NCI-H748 (cell line): ENCODE data around the gene PIPOX.

Source experiments
- DNase-seq: peaks from one replicate; lab custom pipeline; 2025; ENCODE audit not compliant: unreplicated experiment; lab: John Stamatoyannopoulos, UW

PIPOX gene

GRCh38 chr17:29045734-29046472 is 3.0 kb downstream of the PIPOX start:
- no peak for DNase-seq

- no peak for DNase-seq
These were observed 3.5 kb downstream of the PIPOX start for GRCh38 chr17:29046473-29046839.

GRCh38 chr17:29048440-29049368 is 5.8 kb downstream of the PIPOX start:
- DNase-seq, result no peak

DNA sequence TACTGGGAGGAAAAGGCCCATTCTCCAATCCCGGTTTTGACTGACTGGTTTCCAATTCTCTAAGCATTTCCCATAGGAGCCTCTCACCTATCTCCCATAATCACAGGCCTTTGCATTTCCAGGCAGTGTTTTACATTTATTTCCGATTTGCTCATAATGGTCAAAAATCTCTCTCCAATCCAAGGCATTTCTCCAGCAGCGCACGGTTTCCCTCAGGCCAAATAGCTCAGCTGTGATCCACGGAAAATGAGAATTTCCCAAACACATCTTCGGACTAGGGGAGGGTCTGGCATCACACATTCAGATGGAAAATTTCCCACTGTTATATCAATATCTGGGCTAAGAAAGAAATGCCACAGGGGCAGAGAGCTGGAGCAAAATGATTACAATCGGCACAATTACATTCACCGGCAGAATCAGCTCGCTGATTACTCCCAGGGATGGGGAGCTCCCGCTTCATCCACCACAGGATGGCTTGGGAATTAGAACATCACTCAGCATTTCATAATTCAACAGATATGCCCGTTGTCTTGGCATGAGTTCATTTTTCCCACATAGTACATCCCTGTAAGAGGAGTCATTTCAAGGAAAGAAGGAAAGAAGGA is 6.7 kb downstream of the PIPOX start:
- DNase-seq, result no peak

DNA sequence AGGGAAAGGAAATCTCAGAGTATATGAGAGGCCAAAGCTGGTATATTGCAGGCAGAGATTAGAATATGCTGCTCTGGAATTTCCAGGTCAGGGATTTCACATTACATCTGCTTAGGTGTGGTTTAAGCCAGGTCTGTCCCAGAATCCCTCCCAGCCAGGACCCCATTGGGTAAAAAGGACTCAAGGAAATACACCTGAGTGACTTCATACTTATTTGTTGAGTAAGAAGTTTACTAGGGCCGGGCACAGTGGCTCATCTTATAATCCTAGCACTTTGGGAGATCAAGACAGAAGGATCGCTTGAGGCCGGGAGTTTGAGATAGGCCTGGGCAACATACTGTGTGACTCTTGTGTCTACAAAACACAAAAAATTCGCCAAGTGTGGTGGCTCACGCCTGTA is 7.2 kb downstream of the PIPOX start:
- no peak for DNase-seq

DNA sequence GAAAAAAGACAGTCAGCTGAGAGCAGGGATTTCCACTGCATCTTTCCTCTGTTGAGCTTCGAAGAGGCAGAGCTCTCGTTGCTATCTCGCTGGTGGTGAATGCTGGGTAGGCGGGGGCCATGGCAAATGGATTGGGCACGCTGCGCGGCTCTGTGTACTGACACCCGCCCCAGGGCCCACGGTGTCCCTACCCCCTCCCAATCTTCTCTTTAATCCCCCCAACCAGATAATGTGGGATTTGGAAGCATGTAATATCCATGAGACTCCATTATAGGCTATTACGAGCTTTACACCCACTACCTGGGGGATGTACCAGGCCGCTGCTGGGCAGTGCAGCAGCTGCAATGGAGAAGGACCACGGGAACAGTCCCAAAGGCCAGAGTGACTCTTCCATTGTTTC is 8.3 kb downstream of the PIPOX start:
- DNase-seq, result no peak

DNA sequence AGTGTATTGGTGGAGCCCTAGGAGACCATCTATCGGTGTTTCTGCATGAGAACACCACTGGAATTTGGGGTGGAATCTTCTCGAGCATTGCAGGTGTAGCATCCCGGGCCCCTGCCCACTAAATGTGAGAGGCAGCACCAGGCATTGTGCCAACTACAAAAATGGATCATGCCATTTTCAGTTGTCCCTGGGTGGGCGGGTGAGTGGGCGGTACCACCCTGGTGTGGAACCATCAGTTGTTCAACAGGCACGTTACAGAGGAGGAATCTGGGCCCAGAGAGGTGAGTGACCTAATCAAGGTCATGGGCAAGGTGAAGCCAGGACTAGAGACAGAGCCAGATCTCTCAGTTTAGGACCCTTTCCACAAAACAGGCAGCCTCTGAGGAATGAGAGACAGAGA is 8.8 kb downstream of the PIPOX start:
- no peak for DNase-seq

DNA sequence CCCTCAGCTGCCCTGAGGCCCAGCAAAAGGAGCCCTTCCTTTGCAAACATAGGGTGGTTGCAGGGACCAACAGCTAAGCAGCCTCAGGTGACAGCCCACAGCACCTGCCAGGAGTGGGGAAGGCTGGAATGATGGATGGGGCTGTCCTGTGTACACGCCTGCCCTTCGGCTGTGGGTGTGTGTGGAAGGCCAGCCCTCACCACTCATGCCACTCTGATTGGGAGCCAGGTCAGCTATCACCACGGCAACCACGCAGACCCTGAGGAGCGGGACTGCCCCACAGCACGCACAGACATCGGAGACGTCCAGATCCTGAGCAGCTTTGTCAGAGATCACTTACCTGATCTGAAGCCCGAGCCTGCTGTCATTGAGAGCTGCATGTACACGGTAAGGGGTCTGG is 11.9 kb downstream of the PIPOX start:
- DNase-seq, result peak; percentile 30

- DNase-seq, result peak; percentile 25
These were observed 14.4 kb downstream of the PIPOX start for GRCh38 chr17:29057361-29057760.

- no peak for DNase-seq
These were observed 15.4 kb downstream of the PIPOX start for GRCh38 chr17:29058391-29058790.

- DNase-seq, result no peak
These were observed 16.3 kb downstream of the PIPOX start for GRCh38 chr17:29059281-29059680.

GRCh38 chr17:29060475-29060874 is 17.5 kb downstream of the PIPOX start:
- no peak for DNase-seq

- no peak for DNase-seq
These were observed 18.1 kb downstream of the PIPOX start for GRCh38 chr17:29061036-29061435.

DNA sequence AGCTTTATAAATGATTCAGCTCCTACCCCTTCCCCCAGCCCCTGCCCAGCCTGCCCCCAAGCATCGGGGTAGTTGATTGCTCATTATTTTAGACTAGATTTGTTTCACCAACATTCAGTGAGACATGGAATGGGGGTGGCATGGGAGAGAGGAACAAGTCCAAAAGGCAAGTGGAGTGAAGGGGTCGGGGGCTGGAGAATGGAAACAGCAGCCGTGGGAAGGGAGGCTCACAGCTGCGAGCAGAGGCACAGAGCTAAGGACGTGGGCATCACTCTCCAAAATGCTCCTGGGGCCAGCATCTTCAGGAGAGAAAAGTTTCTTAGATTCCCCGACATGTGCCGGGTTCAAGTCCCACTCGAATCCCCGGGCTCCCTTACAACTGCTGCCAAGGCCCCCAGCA is 19.3 kb downstream of the PIPOX start:
- no peak for DNase-seq

- no peak for DNase-seq
These were observed 21.1 kb downstream of the PIPOX start for GRCh38 chr17:29063992-29064391.

DNA sequence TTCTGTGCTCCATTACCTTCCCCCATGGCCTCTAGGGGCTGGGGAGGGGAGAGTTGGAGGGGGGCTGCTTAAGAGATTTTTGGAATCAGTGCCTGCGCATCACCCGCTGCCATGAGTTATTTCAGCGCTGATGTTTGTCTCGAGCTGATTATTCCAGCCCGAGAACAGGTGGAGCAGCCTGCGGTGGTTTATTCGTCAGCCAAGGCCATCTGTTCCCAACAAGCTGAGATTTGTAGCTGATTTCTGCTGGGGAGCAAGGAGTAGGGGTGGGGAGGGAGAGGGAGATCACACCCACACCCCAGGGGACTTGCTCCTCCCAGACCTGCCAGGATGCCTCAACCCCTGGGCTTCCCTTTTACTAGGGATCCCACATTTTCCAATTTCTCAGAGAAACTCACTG is 23.1 kb downstream of the PIPOX start:
- DNase-seq, result no peak

- no peak for DNase-seq
These were observed 23.7 kb downstream of the PIPOX start for GRCh38 chr17:29066606-29067005.

GRCh38 chr17:29068818-29069217 is 25.9 kb downstream of the PIPOX start:
- no peak for DNase-seq

DNA sequence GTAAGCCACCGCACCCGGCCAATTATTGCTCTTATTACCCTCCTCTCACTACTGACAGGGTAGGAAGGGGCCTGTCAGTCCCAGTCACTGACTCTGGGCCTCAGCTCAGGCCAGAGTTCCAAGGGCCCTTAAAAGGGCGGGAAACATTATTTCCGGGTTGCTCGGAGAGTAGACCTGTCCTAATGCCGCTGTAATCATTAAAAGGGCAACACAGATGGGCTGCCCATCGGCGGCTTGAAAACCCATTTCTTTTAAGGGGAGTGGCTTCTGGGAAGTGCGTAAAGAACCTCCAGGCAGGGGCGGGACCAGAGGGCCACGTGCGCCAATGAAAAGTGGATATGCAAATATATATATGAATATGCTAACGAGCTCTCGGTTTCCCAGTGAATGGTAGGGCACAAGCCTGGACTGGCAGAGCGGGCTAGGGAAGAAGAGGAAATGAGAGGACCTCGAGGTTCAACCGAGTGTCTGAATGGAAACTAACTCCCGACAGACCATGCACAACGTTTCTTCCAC is 26.6 kb downstream of the PIPOX start:
- no peak for DNase-seq

GRCh38 chr17:29070308-29070707 is 27.4 kb downstream of the PIPOX start:
- DNase-seq, result no peak

- DNase-seq, result peak; percentile 44
These were observed 27.8 kb downstream of the PIPOX start for GRCh38 chr17:29070781-29071180.

DNA sequence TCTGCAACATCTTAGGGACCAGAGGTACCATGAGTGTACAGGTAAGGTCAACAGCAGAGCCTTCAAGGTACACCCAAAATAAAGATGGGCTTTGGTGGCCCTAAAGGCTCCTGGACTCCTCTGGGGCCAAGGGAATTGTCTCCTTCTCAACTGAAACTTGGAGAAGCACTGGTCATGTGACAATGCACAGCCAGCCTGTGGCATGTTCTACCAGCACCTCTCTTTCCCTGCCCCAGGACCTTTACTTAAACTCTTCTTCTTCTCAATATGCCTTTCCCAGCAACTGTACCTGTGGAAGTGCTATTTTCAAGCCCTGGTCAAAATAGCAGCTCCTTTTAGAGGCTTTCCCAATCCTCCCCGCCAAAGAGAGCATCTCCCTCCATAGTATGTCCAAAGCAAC is 28.4 kb downstream of the PIPOX start:
- DNase-seq, result no peak
